ENCODE data around the gene ENC1.
A peak's percentile ranks its signal among the peaks of the same experiment; 100 is the strongest.

ENC1 gene

DNA sequence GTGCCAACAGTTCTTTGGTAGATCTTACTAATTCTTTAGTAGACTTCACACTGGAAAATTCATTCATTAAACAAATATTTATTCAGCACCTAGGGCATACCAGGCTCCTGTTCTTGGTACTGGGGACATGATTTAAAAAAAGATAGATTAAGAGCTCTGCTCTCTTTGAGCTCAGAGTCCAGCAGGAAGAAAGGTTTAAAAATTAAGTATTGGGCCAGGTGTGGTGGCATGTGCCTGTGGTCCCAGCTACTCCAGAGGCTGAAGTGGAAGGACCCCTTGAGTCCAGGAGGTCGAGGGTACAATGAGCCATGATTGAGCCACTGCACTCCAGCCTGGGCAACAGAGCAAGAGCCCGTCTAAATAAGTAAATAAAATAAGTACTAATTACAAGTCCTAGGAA lies 41.4 kb downstream of the ENC1 start:
- Histone ChIP-seq H3K36me3 (replicated peaks in 1 of 2; ENCODE audit: control insufficient read depth in 2 of 2, insufficient read depth in 2 of 2, low read length in 2 of 2) (no peaks in the 10 kb centered on the region), H3K27ac (replicated peaks; ENCODE audit: low read length) (no peak overlapping the region), H2BK12ac (ENCODE audit: low read length) (no peak overlapping the region), H2AK5ac (ENCODE audit: low read depth, low read length) (no peak overlapping the region), H3K9me3 (replicated peaks in 1 of 2; ENCODE audit: control insufficient read depth in 2 of 2, insufficient read depth in 1 of 2, low read depth in 1 of 2, low read length in 2 of 2) (no peaks in the 10 kb centered on the region), H3K4me1 (ENCODE audit: control insufficient read depth in 2 of 2, insufficient read depth in 1 of 2, low read depth in 1 of 2, low read length in 2 of 2) (peaks cover 4 to 22% of the 10 kb centered on the region in 2 donors), H3K23ac (ENCODE audit: low read depth, low read length, poor library complexity) (no peak overlapping the region), H3K4me3 (ENCODE audit: low read length in 2 of 2) (no peak overlapping the region), H3K27me3 (ENCODE audit: control insufficient read depth in 3 of 3, insufficient read depth in 3 of 3, low read depth in 1 of 3, low read length in 3 of 3) (no peaks in the 10 kb centered on the region), H3K4me2 (ENCODE audit: insufficient read depth, low read length, poor library complexity, severe bottlenecking) (no peak overlapping the region), H3K14ac (ENCODE audit: low read length) (no peak overlapping the region), H3K4ac (ENCODE audit: low read length) (no peak overlapping the region), H2BK5ac (ENCODE audit: low read length) (no peak overlapping the region), H4K8ac (ENCODE audit: low read depth, low read length) (no peak overlapping the region), H2BK120ac (ENCODE audit: low read depth, low read length) (no peak overlapping the region), H2BK15ac (ENCODE audit: low read length) (no peak overlapping the region), H3K79me1 (ENCODE audit: low read depth, low read length) (no peaks in the 10 kb centered on the region), H3K9ac (ENCODE audit: low read depth, low read length, poor library complexity) (no peak overlapping the region), H3K18ac (ENCODE audit: low read length) (no peak overlapping the region), H4K91ac (ENCODE audit: low read depth, low read length, poor library complexity) (no peak overlapping the region), H2AFZ (ENCODE audit: low read length) (no peak overlapping the region)
- no CpG with 5 or more reads among the region's 2 CpGs for WGBS, 2 donors (ENCODE audit: extremely low coverage in 2 of 2, insufficient read length in 2 of 2, insufficient replicate concordance in 1 of 2)
- DNase-seq (ENCODE audit: low spot score): no peak

DNA sequence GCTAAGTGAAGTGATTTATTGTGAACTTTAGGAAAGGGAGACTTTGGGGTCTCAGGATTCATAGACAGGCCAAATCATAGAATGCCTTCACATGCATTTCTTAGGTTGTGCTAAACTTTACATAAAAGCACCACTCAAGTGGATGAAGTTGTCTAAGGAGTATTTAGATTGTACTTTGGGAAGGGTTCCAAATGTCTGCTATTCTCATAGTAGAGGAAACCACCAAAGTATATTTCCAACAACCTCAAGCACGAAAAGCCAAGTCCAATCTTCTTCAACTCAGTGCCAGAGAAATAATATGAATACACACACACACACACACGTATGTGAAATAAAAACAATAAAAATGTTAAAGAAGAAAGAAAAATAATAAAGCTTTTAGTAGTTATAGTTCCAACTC lies 41.8 kb downstream of the ENC1 start:
- Histone ChIP-seq H4K91ac (ENCODE audit: low read depth, low read length, poor library complexity) (no peak overlapping the region), H3K79me1 (ENCODE audit: low read depth, low read length) (no peaks in the 10 kb centered on the region), H2BK5ac (ENCODE audit: low read length) (no peak overlapping the region), H3K9me3 (replicated peaks in 1 of 2; ENCODE audit: control insufficient read depth in 2 of 2, insufficient read depth in 1 of 2, low read depth in 1 of 2, low read length in 2 of 2) (no peaks in the 10 kb centered on the region), H3K27ac (replicated peaks; ENCODE audit: low read length) (no peak overlapping the region), H2BK12ac (ENCODE audit: low read length) (no peak overlapping the region), H2AFZ (ENCODE audit: low read length) (no peak overlapping the region), H3K36me3 (replicated peaks in 1 of 2; ENCODE audit: control insufficient read depth in 2 of 2, insufficient read depth in 2 of 2, low read length in 2 of 2) (no peaks in the 10 kb centered on the region), H2BK120ac (ENCODE audit: low read depth, low read length) (no peak overlapping the region), H2BK15ac (ENCODE audit: low read length) (no peak overlapping the region), H3K18ac (ENCODE audit: low read length) (no peak overlapping the region), H3K14ac (ENCODE audit: low read length) (no peak overlapping the region), H2AK5ac (ENCODE audit: low read depth, low read length) (no peak overlapping the region), H3K9ac (ENCODE audit: low read depth, low read length, poor library complexity) (no peak overlapping the region), H3K27me3 (ENCODE audit: control insufficient read depth in 3 of 3, insufficient read depth in 3 of 3, low read depth in 1 of 3, low read length in 3 of 3) (no peaks in the 10 kb centered on the region), H3K4me1 (ENCODE audit: control insufficient read depth in 2 of 2, insufficient read depth in 1 of 2, low read depth in 1 of 2, low read length in 2 of 2) (peaks cover 4 to 24% of the 10 kb centered on the region in 2 donors), H3K4me3 (ENCODE audit: low read length in 2 of 2) (no peak overlapping the region), H3K4me2 (ENCODE audit: insufficient read depth, low read length, poor library complexity, severe bottlenecking) (no peak overlapping the region), H3K23ac (ENCODE audit: low read depth, low read length, poor library complexity) (no peak overlapping the region), H3K4ac (ENCODE audit: low read length) (no peak overlapping the region), H4K8ac (ENCODE audit: low read depth, low read length) (no peak overlapping the region)
- no CpG with 5 or more reads among the region's 2 CpGs for WGBS, 2 donors (ENCODE audit: extremely low coverage in 2 of 2, insufficient read length in 2 of 2, insufficient replicate concordance in 1 of 2)
- DNase-seq (ENCODE audit: low spot score): no peak

DNA sequence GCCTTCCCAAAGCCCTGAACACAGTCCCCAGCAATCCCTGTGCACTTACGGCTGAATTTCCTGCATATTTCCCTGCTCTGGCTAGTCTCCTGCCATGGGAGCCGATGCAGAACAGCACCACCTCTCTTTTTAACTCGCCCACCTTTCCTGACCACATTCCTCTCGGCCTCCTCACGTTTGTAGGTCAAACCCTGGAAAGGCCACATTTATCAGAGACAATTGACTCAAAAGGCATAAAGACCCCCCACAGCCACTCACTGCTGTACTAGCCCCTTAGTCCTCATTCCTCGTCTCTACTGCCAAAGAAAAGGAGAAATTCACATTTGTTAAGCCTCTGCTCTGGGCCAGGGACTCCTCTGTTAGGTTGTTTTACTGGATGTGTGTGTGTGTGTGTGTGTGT lies 43.6 kb downstream of the ENC1 start:
- H3K9me3 ChIP-seq (replicated peaks in 1 of 2; ENCODE audit: control insufficient read depth in 2 of 2, insufficient read depth in 1 of 2, low read depth in 1 of 2, low read length in 2 of 2): no peaks in the 10 kb centered on the region
- H3K4me1 ChIP-seq (ENCODE audit: control insufficient read depth in 2 of 2, insufficient read depth in 1 of 2, low read depth in 1 of 2, low read length in 2 of 2): peaks cover 4 to 24% of the 10 kb centered on the region in 2 donors
- peak overlapping the region; percentile 55 for H2AFZ ChIP-seq (ENCODE audit: low read length)
- no peak overlapping the region for H3K18ac ChIP-seq (ENCODE audit: low read length)
- peak; percentile 65 for DNase-seq (ENCODE audit: low spot score)
- no peak overlapping the region for H2BK15ac ChIP-seq (ENCODE audit: low read length)
- H4K91ac ChIP-seq (ENCODE audit: low read depth, low read length, poor library complexity): no peak overlapping the region
- H2BK5ac ChIP-seq (ENCODE audit: low read length): no peak overlapping the region
- WGBS, 2 donors (ENCODE audit: extremely low coverage in 2 of 2, insufficient read length in 2 of 2, insufficient replicate concordance in 1 of 2): no CpG with 5 or more reads among the region's 6 CpGs
- H3K79me1 ChIP-seq (ENCODE audit: low read depth, low read length): no peaks in the 10 kb centered on the region
- no peak overlapping the region for H3K4me3 ChIP-seq (ENCODE audit: low read length in 2 of 2)
- H2AK5ac ChIP-seq (ENCODE audit: low read depth, low read length): no peak overlapping the region
- no peaks in the 10 kb centered on the region for H3K36me3 ChIP-seq (replicated peaks in 1 of 2; ENCODE audit: control insufficient read depth in 2 of 2, insufficient read depth in 2 of 2, low read length in 2 of 2)
- H3K9ac ChIP-seq (ENCODE audit: low read depth, low read length, poor library complexity): no peak overlapping the region
- H3K23ac ChIP-seq (ENCODE audit: low read depth, low read length, poor library complexity): no peak overlapping the region
- H3K27me3 ChIP-seq (ENCODE audit: control insufficient read depth in 3 of 3, insufficient read depth in 3 of 3, low read depth in 1 of 3, low read length in 3 of 3): no peaks in the 10 kb centered on the region
- H2BK12ac ChIP-seq (ENCODE audit: low read length): no peak overlapping the region
- no peak overlapping the region for H3K14ac ChIP-seq (ENCODE audit: low read length)
- peak overlapping the region; percentile 25 for H3K27ac ChIP-seq (replicated peaks; ENCODE audit: low read length)
- no peak overlapping the region for H3K4me2 ChIP-seq (ENCODE audit: insufficient read depth, low read length, poor library complexity, severe bottlenecking)
- H4K8ac ChIP-seq (ENCODE audit: low read depth, low read length): no peak overlapping the region
- H3K4ac ChIP-seq (ENCODE audit: low read length): no peak overlapping the region
- H2BK120ac ChIP-seq (ENCODE audit: low read depth, low read length): no peak overlapping the region

DNA sequence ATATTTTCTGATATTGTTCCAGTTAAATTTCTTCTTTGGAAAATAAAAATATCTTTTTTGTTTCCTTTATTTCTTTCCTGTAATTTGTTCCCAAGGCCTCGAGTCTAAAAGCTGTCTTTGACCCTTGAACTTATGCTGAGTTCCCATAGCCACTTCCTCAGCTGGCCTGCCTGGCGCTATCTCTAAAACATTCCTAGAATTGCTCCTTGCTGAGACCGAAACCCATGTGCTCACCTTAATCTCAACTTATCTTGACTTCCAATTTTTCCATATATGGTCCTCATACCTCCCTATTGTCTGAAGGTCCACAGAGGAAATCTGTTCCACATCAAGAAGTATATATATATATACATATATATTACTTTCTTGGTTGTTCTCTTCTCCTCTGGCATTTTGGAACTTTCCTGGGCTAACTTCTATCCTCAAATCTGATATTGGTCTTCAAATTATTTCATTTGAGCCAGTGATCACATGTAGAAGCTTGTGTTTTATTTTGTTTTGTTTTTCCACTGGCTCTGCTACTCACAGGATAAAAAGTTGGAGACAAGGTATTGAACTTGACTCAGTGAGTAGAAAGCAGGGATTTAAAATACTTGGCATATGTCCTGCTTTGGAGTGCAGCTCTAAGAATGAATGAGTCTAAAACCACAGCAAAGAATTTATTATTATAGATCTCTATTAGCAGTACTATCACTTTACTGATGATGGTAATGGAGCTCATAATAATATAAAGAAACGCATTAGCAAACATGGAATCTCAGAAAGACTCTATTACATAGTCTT lies 45.2 kb downstream of the ENC1 start:
- H3K27ac ChIP-seq (replicated peaks; ENCODE audit: low read length): no peak overlapping the region
- no peak for DNase-seq (ENCODE audit: low spot score)

More for the DNA sequence above, 45.2 kb downstream of the ENC1 start:
- Histone ChIP-seq H3K9me3 (replicated peaks in 1 of 2; ENCODE audit: control insufficient read depth in 2 of 2, insufficient read depth in 1 of 2, low read depth in 1 of 2, low read length in 2 of 2) (no peaks in the 10 kb centered on the region), H3K36me3 (replicated peaks in 1 of 2; ENCODE audit: control insufficient read depth in 2 of 2, insufficient read depth in 2 of 2, low read length in 2 of 2) (no peaks in the 10 kb centered on the region), H2BK12ac (ENCODE audit: low read length) (no peak overlapping the region), H2BK5ac (ENCODE audit: low read length) (no peak overlapping the region), H2BK15ac (ENCODE audit: low read length) (no peak overlapping the region), H4K8ac (ENCODE audit: low read depth, low read length) (no peak overlapping the region), H2AFZ (ENCODE audit: low read length) (no peak overlapping the region), H3K27me3 (ENCODE audit: control insufficient read depth in 3 of 3, insufficient read depth in 3 of 3, low read depth in 1 of 3, low read length in 3 of 3) (no peaks in the 10 kb centered on the region), H3K4me3 (ENCODE audit: low read length in 2 of 2) (no peak overlapping the region), H2AK5ac (ENCODE audit: low read depth, low read length) (no peak overlapping the region), H4K91ac (ENCODE audit: low read depth, low read length, poor library complexity) (no peak overlapping the region), H3K4me2 (ENCODE audit: insufficient read depth, low read length, poor library complexity, severe bottlenecking) (no peak overlapping the region), H3K14ac (ENCODE audit: low read length) (no peak overlapping the region), H3K9ac (ENCODE audit: low read depth, low read length, poor library complexity) (no peak overlapping the region), H3K4me1 (ENCODE audit: control insufficient read depth in 2 of 2, insufficient read depth in 1 of 2, low read depth in 1 of 2, low read length in 2 of 2) (peaks cover 8 to 24% of the 10 kb centered on the region in 2 donors), H3K18ac (ENCODE audit: low read length) (no peak overlapping the region), H3K79me1 (ENCODE audit: low read depth, low read length) (no peaks in the 10 kb centered on the region), H3K4ac (ENCODE audit: low read length) (no peak overlapping the region), H2BK120ac (ENCODE audit: low read depth, low read length) (no peak overlapping the region), H3K23ac (ENCODE audit: low read depth, low read length, poor library complexity) (no peak overlapping the region)
- WGBS, 2 donors (ENCODE audit: extremely low coverage in 2 of 2, insufficient read length in 2 of 2, insufficient replicate concordance in 1 of 2): no CpG with 5 or more reads among the region's 4 CpGs
